ENCODE data around the gene YKT6.
"Not testable (repeated sequence)": the region's sequence is repeated elsewhere in the genome, so short reads cannot be mapped to it uniquely, and the experiment has no call there.

YKT6 gene

DNA sequence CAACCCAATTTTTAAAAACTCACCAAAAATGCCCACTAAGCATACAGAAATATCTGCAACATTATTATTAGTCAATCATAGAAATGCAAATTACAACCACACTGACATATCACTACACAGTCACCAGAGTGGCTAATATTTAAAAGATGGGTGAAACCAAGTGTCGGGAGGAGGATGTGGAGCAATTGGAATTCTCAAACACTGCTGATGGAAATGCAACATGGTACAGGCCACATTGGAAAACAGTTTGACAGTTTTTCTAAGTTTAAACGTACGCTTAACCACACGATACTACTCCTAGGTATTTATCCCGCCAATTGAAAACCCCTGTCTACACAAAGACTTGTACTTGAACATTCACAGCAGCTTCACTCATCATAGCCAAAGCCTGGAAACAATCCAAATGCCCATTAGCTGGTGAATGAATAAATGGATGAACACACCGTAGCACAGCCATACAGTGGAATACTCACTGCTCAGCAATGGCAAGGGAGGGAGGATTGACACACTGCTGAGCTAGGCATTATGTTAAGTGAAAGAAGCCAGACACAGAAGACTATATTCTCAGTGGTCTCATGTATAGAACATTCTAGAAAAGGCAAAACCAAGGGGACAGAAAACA is 27.9 kb upstream of the YKT6 start:
- no peak for DNase-seq

DNA sequence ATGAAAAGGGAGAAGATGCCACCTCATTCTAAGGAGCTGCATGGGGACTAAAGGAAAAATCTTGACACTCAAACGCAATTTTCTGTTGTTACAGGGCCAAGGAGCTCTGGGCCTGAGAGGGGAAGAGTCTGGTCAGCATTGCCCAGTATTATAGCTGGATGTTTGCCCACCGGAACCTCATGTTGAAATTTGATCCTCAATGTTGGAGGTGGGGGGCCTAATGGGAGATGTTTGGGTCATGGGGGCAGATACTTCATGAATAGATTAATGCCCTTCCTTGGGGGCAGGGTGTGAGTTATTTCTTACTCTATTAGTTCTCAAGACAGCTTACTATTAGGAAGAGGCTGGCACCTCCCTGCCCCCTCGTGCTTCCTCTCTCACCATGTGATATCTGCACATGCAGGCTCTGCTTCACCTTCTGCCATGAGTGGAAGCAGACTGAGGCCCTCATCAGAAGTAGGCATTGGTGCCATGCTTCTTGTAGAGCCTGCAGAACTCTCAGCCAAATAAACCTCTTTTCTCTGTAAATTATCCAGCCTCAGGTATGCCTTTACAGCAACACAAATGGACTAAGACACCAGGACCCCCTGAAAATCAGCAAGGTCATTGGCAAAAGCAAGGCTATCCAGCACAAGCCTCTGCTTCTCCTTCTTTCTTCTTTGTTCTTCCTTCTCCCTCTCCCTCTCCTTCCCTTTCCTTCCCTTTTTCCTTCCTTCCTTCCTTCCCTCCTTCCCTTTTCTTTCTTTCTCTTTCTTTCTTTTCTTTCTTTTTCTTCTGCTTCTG is 26.7 kb upstream of the YKT6 start:
- DNase-seq, result no peak

DNA sequence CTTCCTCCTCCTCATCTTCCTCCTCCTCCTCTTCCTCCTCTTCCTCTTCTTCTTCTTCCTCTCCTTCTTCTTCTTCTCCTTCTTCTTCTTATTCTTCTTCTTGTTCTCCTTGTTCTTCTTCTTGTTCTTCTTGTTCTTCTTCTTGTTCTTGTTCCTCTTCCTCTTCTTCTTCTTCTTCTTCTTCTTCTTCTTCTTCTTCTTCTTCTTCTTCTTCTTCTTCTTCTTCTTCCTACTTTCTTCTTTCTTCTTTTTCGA is 26.2 kb upstream of the YKT6 start:
- DNase-seq, result not testable (repeated sequence)

DNA sequence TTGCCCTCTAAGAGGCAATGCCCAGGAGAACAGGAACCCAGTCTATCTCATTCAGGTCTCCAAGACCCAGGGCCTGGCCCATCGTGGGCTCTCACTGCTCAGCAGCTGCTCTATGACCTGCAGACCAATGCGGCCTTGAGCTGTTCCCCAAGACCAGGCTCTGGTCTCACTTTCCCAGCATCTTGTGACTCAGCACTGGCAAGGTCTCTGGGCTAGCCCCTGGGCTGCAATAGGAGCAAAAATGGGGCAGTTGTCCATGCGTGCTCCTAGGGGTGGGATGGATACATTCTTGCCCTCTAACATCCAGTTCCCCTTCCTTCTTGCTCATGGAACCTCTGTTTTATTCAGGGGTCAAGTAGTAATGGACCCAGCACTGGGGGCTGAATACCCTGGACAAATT is 25.0 kb upstream of the YKT6 start:
- no peak for DNase-seq

DNA sequence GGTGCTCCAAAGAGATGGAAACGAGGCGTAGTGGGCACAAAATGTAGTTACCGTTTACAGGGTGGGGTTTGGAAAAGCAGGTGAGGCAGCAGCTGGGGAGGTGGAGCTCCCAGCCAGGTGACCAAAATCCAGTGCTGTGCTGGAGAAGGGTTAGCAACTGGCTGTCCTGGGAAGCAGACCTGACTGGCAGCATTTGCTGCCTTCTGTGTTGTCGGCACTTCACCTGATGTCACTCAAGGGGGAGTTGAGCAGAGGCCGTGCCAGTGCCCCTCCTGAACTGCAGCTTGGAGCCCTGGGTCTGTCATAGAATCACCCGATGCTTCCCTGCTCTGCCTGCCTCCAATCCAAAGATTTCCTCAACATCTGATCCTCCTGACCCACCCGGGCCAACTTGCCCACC is 24.3 kb upstream of the YKT6 start:
- DNase-seq, result no peak

DNA sequence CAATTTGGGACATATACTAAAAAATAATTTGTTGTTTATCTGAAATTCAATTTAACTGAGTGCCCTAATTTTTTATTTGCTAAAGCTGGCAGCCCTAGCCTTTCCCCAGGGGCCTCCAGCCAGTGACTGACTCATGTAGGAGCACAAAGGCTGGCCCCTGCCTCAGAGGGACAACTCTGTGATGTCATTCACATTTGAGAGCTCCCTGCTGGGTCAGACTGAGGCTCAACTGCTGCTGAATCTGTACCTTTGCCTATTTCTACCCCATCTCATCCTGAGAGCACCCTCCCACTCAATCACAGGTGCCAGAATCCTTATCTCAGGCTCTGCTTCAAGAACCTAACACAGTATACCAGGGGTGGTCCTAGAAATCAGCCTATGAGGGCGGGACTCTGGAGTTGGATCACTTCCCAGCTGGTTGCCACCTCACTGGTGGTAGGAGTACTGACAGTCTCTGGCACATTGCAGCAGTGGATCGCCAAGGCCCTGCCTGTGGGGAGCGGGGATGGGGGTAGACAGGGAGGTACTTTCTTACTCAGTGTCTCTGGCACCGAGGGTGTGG is 23.1 kb upstream of the YKT6 start:
- no peak for DNase-seq

DNA sequence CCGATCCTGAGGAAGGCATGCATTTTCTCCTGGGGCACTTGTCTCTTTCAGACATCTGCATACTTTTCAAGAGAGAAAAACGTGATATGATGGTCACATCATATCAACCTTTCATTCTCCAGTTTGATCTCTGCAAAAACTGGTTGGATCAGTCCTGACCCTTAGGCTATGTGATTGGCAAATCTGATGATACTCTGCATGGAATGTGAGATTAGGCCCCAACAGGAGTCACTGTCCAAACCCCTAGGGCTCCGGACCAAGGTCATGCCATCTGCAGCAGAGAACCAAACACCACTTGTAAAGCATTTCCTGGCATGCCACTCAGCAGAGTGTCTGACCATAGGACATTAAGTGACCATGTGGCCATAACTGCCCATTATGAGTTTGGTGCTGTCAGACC is 20.1 kb upstream of the YKT6 start:
- no peak for DNase-seq

DNA sequence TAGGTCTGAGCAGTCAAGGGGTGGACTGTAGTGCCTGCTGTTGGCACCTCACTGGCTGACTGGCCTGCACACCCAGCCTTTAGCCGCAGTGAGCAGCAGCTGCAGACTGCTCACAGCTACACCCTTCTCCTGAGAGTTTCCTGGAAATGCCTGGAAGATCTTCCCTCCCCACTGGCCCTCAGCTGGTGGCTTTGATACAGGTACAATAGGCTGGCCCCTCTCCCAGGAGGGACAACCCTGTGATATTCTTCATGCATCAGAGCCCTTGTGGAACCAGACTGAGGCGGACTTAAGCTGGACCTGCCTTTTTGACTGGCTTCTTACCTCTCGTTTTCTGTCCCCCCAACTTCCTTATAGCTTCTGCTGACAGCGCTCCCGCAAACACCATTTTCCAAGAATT is 18.0 kb upstream of the YKT6 start:
- no peak for DNase-seq

DNA sequence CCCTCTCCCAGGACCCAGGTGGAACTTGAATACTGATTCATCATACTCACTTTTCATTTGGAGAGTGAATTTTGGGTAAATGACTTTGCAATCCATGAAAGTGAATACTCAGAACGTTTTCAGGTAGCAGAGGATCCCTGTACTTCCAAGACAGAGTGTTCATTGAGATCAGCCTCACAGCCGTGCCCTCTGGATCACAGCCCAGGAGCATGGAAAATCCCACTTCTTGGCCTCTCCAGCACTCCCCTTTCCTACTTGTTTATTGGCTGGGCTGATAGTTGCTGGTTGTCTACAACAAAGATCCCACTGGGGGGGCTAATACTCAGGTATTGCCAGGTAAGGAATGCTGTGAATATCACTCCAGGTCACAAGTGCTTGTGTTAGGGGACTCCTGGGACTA is 17.4 kb upstream of the YKT6 start:
- DNase-seq, result no peak

DNA sequence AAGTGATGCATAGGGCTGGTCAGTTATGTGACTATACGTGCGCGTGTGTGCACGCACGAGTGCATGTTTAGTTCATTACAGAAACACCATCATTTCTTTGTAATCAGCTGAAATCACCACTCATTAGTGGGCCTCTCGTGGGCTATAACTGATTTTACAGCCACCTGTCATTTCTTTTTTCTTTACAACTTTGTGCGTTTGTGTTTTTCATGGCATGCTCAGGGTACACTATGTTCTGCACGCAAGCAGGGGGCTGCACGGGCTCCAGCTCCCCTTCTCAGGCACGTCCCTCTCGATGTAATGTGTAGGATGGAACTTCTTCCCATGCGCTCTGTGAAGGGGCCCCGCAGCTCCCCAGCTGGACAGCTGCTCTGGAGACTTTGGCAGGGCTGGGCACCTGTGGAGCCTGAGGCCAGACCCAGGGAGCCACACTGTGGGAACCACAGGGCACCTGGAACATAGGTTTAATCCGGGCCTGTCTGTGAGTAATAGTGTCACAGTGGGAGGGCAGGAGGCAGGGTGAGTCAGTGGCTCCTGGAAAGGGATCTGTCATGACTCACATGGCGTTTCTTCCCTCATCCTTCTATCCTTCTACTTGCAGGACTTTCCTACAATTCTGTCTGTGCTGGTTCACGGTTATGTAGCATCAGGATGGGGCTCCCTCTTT is 16.4 kb upstream of the YKT6 start:
- no peak for DNase-seq

DNA sequence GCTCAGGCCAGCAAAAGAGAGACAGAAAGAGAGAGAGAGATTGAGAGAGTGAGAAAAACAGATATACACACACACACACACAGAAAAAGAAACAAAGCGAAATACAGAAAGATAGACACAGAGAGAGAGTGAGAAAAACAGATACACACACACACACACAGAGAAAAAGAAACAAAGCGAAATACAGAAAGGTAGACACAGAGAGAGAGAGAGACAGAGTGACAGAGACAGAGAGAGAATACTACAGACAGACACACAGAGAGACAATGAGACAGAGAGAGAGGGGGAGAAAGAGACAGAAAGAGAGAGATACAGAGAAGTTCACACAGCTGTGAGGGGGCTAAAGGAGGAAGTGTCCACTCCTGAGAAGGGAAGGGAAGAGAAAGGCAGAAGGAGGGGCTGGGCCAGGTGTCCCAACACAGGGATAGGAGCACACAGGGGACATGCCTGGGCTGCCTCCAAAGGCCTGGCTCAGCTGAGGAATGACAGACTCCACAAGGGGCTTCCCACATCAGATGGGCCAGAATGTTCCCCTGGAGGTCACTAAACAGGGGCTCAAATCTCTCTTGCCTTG is 15.8 kb upstream of the YKT6 start:
- DNase-seq, result no peak

DNA sequence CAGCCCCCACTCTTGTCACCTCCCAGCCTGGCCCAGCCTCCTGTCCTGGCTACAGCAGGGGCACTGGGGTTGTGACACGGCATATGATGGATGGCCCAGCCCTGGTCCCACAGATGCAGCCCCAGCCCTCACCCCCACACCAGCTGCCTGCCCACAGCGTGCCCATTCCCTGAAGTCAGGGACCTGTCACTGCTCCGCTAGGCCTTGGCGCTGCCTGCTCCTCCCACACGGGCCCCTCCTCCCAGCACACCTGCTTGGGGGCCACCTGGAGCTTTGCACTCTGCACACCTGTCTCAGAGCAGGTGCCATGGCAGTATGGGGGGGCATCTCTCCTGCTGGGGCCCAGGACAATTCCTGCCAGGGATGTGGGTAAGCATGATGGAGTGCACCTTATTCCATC is 15.0 kb upstream of the YKT6 start:
- no peak for DNase-seq

DNA sequence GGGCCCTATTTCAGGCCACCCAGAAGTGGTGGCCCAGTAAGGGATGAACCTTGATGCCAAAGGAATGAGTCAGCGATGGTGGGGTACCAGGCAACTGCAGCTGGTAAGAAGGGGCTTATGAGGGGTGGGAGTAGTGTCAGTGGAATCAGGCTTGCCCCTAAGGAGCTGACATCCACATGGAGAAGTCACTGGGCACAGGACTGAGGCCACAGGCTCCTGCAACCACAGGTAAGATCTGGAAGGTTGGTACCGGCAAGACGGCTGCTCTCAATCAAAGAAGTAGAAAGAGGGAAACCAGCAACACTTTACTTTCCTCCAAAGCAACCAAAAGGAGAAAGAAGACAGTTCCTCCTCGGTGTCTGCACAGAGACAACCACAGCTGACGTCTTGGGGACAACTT is 14.0 kb upstream of the YKT6 start:
- DNase-seq, result no peak

DNA sequence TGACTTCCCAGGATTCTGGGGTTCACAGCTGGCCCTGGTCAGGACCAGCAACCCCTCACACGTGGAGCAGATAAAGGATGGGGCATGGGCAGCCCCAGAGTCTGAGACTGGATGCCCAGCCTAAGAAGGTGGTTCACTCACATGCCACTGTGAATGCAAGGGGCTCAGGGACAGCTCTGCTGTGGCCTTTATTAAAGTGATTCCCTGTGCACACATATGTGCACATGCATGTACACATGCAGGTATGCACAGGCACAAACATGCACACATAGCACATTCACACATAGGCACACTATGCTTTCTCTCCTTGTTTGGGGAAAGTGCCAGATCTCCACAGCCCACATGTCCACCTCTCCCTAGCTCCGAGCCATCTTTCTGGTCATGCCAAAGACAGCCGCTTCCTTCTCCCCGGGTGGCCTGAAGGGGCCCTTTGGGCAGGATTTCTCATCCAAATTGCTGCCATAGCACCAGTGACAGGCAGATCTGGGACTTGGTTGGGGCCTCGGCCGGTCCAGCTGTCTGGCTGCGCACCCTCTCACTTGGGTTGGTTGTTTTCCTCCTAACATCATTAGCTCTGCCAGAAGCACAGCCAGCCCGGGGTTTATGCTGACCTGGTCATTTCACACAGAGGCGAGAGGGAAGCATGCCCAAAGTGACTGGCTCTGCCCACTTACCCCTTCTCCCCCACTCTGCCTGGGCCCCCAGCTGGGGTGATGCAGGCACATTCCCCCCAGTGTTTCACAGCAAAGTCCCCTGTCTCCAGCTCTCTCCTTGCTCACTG is 13.0 kb upstream of the YKT6 start:
- no peak for DNase-seq

DNA sequence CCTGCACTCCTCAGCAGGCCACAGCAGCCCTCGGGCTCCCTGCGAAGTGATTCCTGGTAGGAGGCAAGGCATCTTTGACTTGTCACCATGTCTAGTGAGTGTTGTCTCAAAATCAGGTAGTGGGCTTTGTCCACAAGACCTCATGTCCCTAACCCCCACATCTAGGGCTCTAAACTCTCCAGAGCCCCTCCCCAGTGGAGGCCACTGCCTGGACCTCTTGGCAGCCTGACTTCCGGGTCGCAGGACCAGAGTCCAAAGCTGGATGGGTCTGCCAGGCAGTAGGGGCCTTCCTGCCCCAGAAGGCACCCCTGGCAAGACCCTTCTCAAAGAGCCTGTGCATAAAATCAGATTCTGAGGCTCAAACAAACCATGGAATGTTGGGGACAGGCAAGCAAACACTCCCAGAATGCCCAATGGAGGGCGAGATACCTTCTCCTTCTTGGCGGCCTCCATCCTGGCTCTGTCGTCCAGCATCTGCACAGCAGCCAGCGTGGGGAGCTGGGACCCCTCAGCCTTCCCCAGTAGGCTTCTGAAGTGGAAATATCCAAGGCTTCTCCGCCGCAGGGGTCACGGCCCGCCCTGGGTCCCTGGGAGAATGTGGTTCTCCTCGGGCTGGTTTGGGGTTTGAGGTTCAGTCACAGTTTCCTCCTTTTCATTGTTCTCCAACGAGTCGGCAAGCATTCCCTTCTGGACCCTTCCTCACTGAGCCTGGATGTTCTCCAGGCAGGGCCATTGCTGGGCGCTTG is 12.1 kb upstream of the YKT6 start:
- DNase-seq, result no peak

DNA sequence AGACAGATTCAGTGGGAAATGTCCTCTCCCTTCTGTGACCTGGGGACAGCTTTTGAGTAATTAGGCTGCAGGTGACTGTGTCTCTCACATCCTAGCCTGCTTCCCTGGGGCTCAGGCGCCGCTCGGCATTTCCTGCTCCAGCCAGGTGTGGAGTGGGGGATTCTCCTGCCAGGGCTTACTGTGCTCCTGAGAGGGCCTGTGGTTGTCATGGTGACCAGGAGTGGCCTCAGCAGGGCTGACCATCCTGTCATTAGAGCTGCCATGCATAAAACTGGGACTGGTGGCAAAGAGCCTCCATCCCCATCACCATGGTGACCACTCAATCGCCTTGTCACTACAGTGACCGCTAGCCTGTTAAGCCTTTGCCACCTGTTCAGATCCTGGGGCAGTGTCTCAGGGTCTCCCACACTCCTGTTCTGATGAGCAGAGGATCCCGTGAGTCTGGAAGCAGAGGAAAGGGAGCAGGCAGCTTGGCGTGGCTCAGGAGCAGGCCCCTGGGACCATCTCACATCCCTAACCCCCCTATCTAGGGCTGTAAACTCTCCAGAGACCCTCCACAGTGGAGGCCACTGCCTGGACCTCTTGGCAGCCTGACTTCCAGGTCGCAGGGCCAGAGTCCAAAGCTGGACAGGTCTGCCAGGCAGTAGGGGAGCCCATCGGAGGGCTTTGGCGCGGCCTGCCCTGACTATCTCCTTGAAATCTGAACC is 11.3 kb upstream of the YKT6 start, which contains the start of gene GCK:
GCK (minus strand) TSS at position 154 of the 707 bp plus-strand sequence. CDS start 486 bp downstream, outside the sequence.
- no peak for DNase-seq

DNA sequence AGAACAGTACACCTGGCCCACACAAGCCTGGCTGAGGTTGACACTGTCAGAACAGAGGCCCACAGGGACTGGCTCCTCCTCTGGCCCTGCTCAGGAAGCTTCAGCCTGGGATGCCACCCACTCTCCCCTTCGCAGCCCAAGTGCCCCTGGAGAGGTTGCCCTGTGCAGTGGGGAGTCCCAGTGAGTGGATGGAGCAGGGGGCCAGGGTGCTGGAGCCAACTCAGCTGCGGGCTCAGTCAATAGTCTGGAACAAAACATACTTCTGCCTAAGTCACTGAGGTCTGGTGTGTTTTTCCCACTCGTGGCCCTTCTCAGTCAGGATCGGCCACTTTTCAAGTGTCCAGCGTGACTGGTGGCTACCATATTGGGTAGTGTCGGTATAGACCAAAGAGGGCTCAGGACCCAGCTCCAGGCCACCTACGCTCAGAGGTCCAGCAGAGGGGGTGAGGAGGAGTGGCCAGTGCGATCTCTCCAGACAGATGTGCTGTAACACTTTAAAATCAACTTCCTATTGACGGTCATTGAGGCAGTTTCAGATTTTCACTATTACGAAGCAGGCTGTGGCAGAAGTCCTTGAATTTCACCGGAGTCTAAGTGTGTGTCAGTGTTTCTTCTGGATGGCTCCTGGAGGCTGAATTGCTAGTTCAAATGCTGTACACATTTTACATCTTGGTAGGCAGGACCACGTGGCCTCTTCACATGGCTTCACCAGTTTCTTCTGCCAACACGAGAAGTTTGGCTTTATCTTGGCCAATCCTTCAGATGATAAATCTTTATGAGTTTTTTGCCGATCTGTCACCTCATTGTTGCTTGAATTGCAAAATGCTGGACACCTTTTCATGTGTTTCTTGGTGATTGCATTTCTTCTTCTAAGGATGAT is 10.5 kb upstream of the YKT6 start:
- DNase-seq, result no peak

DNA sequence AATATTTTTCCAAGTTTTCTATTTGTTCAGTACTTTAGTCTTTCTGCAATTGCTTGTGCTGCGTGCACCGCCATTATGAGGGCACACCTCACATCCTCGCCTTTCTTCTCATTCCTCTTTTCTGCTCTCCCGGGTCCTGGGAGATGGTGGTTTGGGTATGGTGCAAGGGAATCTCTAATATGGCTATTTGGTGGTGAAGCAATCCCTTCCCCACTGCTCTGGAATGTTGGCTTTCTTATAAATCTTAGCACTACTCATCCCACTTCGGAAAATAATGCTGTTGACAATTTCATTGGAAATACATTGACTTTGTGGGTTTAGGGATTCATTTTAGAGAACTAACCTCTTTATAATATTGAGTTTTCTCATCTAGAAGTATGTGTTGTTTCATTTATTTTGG is 9.6 kb upstream of the YKT6 start:
- DNase-seq, result no peak

DNA sequence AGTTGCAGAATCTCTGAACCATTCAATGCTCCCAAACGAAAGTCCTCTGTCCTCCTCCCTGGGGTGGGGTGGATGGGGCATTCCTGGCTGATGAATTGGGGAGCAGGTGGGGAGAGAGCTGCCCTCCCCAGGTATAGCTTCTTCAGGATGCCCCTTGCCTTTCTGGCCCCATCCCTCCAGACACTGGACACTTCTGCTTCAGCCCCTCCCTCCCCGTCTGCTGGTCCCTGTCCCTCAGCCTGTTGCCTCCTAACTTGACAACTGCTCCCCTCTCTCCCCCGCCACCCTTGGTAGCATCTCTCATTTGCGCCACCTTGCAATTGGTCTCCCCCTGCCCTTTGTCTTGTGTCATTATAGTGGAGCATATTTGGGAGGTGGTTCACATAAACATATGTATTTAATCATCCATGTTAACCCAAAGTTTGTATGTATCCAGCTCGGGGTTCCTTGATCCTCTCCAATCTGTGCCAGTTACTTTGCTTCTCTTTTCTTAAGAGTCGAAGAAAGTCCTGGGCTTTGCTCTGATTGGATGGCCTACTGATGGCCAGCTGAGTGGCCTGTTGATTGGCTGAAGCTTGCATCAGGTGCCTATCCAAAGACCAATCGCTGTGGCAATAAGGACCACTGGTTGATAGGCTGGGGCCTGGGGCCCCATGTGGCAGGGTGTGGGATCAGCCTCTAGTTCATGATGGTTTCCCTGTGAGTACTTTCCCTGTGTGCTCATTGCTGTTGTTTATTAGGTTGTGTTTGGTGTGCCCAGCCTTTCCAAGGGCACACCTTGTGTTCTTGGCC is 7.6 kb upstream of the YKT6 start:
- DNase-seq, result peak; percentile 21

DNA sequence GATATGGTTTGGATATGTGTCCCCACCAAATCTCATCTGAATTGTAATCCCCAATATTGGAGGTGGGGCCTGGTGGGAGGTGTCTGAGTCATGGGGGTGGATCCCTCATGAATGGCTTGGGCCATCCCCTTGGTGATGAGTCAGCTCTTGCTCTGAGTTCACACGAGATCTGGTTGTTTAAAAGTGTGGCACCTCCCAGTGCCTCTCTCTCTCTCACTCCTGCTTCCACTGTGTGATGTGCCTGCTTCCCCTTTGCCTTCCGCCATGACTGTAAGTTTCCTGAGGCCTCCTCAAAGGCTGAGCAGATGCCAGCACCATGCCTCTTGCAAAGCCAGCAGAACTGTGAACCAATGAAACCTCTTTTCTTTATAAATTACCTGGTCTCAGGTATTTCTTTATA is 6.7 kb upstream of the YKT6 start:
- DNase-seq, result peak; percentile 71
